Suprapubic skin (tissue), 4 donors: ENCODE measurements around the gene SRSF10.

Source experiments
- CTCF ChIP-seq, 2 donors: fragments of 200-600 bp in 1 of 2; fragments of 450-650 bp in 1 of 2; sonication (generic) in 1 of 2; IDR thresholded peaks; one replicate each; pipeline ENCODE4 v1.5.1; 2016 to 2019; ENCODE audit warnings: antibody characterized with exemption in 2 of 2, mild to moderate bottlenecking in 1 of 2, moderate library complexity in 1 of 2
- EP300 ChIP-seq: sonication (generic); formaldehyde crosslinking; IDR thresholded peaks from one replicate; pipeline ENCODE4 v1.6.1; 2017; ENCODE audit warnings: antibody characterized with exemption
- POLR2A ChIP-seq, 2 donors: fragments of 450-650 bp; IDR thresholded peaks; one replicate each; pipeline ENCODE4 v1.6.1; 2017; ENCODE audit warnings: antibody characterized with exemption in 2 of 2, mild to moderate bottlenecking in 2 of 2, moderate library complexity in 2 of 2
- POLR2AphosphoS5 ChIP-seq, 3 donors: sonication (generic); formaldehyde crosslinking; IDR thresholded peaks; one replicate each; pipeline ENCODE4 v1.6.1; 2017; ENCODE audit warnings: antibody characterized with exemption in 3 of 3

GRCh38 chr1:23964235-23964668, 15.9 kb downstream of the SRSF10 start:
- TF ChIP-seq CTCF (IDR thresholded peaks at IDR 0.05) (no peak), POLR2AphosphoS5 (IDR thresholded peaks at IDR 0.05) (no peak), EP300 (no peak), POLR2A (IDR thresholded peaks at IDR 0.05) (no peak)
